ENCODE results near the gene PARP16.
"Not testable (repeated sequence)": the region's sequence is repeated elsewhere in the genome, so short reads cannot be mapped to it uniquely, and the experiment has no call there.

PARP16 gene

GRCh38 chr15:65231306-65231705, 55.4 kb downstream of the PARP16 start:
- FAIRE-seq (no peak), DNase-seq (ENCODE audit: insufficient read length, low spot score) (no peak)
- TF ChIP-seq, protein P1, sequence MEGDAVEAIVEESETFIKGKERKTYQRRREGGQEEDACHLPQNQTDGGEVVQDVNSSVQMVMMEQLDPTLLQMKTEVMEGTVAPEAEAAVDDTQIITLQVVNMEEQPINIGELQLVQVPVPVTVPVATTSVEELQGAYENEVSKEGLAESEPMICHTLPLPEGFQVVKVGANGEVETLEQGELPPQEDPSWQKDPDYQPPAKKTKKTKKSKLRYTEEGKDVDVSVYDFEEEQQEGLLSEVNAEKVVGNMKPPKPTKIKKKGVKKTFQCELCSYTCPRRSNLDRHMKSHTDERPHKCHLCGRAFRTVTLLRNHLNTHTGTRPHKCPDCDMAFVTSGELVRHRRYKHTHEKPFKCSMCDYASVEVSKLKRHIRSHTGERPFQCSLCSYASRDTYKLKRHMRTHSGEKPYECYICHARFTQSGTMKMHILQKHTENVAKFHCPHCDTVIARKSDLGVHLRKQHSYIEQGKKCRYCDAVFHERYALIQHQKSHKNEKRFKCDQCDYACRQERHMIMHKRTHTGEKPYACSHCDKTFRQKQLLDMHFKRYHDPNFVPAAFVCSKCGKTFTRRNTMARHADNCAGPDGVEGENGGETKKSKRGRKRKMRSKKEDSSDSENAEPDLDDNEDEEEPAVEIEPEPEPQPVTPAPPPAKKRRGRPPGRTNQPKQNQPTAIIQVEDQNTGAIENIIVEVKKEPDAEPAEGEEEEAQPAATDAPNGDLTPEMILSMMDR (IDR thresholded peaks at IDR 0.05; ENCODE audit: insufficient read depth, missing control alignments), result no peak

GRCh38 chr15:65226901-65227300, 59.8 kb downstream of the PARP16 start:
- DNase-seq (ENCODE audit: insufficient read length, low spot score); FAIRE-seq: not testable (repeated sequence)

GRCh38 chr15:65226221-65226620, 60.5 kb downstream of the PARP16 start:
- no peak for FAIRE-seq
- DNase-seq (ENCODE audit: insufficient read length, low spot score), result no peak
- TF ChIP-seq, protein P1 (IDR thresholded peaks at IDR 0.05; ENCODE audit: insufficient read depth, missing control alignments), result no peak

DNA sequence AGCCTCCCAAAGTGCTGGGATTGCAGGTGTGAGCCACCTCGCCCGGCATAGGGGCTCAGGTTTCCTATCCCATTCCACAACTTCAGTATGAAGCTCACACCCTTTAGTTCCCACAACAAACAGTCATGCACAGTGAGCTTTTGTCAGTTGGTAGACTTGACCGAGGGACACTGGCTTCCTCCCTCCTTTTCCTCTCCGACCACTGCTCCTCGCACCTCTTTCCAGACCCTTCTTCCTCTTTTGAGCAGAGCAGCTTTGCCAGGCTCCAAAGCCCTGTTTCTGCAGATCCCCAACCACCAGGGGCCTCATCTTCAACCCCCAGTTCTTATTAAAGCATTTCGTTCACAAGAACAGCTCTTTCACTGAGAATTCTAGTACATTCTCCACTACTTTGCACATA, 62.7 kb downstream of the PARP16 start:
- TF ChIP-seq, protein P1 (IDR thresholded peaks at IDR 0.05; ENCODE audit: insufficient read depth, missing control alignments), result no peak
- no peak for DNase-seq (ENCODE audit: insufficient read length, low spot score)
- no peak for FAIRE-seq

- TF ChIP-seq, protein P1 (IDR thresholded peaks at IDR 0.05; ENCODE audit: insufficient read depth, missing control alignments), result no peak
- DNase-seq (ENCODE audit: insufficient read length, low spot score) (no peak), FAIRE-seq (no peak)
These were observed 63.8 kb downstream of the PARP16 start for GRCh38 chr15:65222891-65223290.

DNA sequence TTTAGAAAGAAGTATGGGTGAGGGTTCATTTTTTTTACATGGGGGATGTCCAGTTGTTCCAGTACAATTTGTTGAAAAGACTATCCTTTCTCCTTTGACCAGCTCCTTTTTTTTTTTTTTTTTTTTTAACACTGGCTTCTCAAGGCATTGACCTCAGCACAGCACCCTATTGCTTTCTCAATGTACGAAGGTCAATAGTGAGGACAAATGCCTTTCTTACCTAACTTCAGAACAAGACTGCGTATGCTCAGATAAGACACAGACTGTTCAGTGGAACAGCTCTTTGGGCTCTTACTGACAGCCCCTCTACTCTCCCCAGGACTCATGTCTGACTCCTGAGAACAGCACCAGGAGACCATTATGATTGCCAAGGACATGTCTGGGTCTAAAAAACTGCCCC, 65.0 kb downstream of the PARP16 start:
- TF ChIP-seq, protein P1 (IDR thresholded peaks at IDR 0.05; ENCODE audit: insufficient read depth, missing control alignments), result no peak
- no peak for DNase-seq (ENCODE audit: insufficient read length, low spot score)
- FAIRE-seq, result no peak

GRCh38 chr15:65219137-65219536, 67.5 kb downstream of the PARP16 start:
- DNase-seq (ENCODE audit: insufficient read length, low spot score) (no peak), FAIRE-seq (no peak)
- TF ChIP-seq, protein P1 (IDR thresholded peaks at IDR 0.05; ENCODE audit: insufficient read depth, missing control alignments), result no peak

Measured in D721Med (cell line).